Smooth muscle cell (in vitro differentiated cells): ENCODE measurements around the gene IGHMBP2. TPM values are rescaled to one million over a fixed set of nuclear protein-coding genes. Genes with fewer than 3 reads are reported as not detected.

Source experiments
- DNase-seq: peaks from one replicate; lab custom pipeline; 2025; ENCODE audit not compliant: unreplicated experiment; lab: John Stamatoyannopoulos, UW
- H2AFZ ChIP-seq: fragments of 200-600 bp; sonication (generic); 2 replicates; pipeline ENCODE4 v1.6.0; 2016; ENCODE audit warnings: antibody characterized with exemption, low read depth, mild to moderate bottlenecking
- H3F3A ChIP-seq: fragments of 200-600 bp; sonication (generic); 2 replicates; pipeline ENCODE4 v1.6.0; 2017; ENCODE audit warnings: antibody characterized with exemption, low read depth
- H3K27ac ChIP-seq: fragments of 200-600 bp; sonication (generic); 2 replicates; pipeline ENCODE4 v1.5.1; 2016; ENCODE audit warnings: low read depth, mild to moderate bottlenecking
- H3K27me3 ChIP-seq: fragments of 200-600 bp; sonication (generic); 2 replicates; pipeline ENCODE4 v1.6.1; 2016; ENCODE audit warnings: low read depth, mild to moderate bottlenecking
- H3K36me3 ChIP-seq: fragments of 200-600 bp; sonication (generic); 2 replicates; pipeline ENCODE4 v1.5.1; 2016; ENCODE audit warnings: low read depth
- H3K4me1 ChIP-seq: fragments of 200-600 bp; sonication (generic); 2 replicates; pipeline ENCODE4 v1.5.1; 2016; ENCODE audit warnings: low read depth
- H3K4me2 ChIP-seq: fragments of 200-600 bp; sonication (generic); 2 replicates; pipeline ENCODE4 v1.6.0; 2016; ENCODE audit warnings: mild to moderate bottlenecking
- H3K4me3 ChIP-seq: fragments of 200-600 bp; sonication (generic); 2 replicates; pipeline ENCODE4 v1.5.1; 2016; ENCODE audit warnings: mild to moderate bottlenecking
- H3K79me2 ChIP-seq: fragments of 200-600 bp; sonication (generic); 2 replicates; pipeline ENCODE4 v1.6.0; 2016; ENCODE audit warnings: low read depth, mild to moderate bottlenecking
- H3K9ac ChIP-seq: fragments of 200-600 bp; sonication (generic); 2 replicates; pipeline ENCODE4 v1.6.0; 2016; ENCODE audit warnings: low read depth
- H3K9me3 ChIP-seq: fragments of 200-600 bp; sonication (generic); replicated peaks from 2 replicates; pipeline ENCODE4 v1.5.1; 2016; ENCODE audit warnings: low read depth
- H4K20me1 ChIP-seq: fragments of 200-600 bp; sonication (generic); 2 replicates; pipeline ENCODE4 v1.6.0; 2016; ENCODE audit warnings: low read depth
- WGBS: methylation state at CpG from one replicate; pipeline ENCODE4 v1.1.7; 2016; ENCODE audit warnings: low lambda C conversion rate; 5-methylcytosine and 5-hydroxymethylcytosine counted together
- polyA plus RNA-seq: library from polyadenylated mRNA; unstranded; fragments of >200 nt; fragmentation: Nextera tagmentation; extraction: Ambion mirVana; gene quantifications from 2 replicates; pipeline ENCODE4 v1.2.1, GENCODE V29; 2016
- total RNA-seq: library from RNA; depleted of rRNA; stranded (reverse); fragments of >200 nt; gene quantifications from 2 replicates; pipeline ENCODE4 v1.2.3, GENCODE V29; 2014
- TF ChIP-seq, protein P1 (sequence below): fragments of 200-600 bp; sonication (generic); IDR thresholded peaks from 2 replicates; pipeline ENCODE4 v1.5.1; 2017; ENCODE audit warnings: borderline replicate concordance, mild to moderate bottlenecking, antibody characterized with exemption; ENCODE audit not compliant: insufficient read depth, poor library complexity, severe bottlenecking

IGHMBP2 gene
- total and polyA plus RNA-seq, 2 experiments from 2014 or later, result 12.1 to 13.3 TPM

DNA sequence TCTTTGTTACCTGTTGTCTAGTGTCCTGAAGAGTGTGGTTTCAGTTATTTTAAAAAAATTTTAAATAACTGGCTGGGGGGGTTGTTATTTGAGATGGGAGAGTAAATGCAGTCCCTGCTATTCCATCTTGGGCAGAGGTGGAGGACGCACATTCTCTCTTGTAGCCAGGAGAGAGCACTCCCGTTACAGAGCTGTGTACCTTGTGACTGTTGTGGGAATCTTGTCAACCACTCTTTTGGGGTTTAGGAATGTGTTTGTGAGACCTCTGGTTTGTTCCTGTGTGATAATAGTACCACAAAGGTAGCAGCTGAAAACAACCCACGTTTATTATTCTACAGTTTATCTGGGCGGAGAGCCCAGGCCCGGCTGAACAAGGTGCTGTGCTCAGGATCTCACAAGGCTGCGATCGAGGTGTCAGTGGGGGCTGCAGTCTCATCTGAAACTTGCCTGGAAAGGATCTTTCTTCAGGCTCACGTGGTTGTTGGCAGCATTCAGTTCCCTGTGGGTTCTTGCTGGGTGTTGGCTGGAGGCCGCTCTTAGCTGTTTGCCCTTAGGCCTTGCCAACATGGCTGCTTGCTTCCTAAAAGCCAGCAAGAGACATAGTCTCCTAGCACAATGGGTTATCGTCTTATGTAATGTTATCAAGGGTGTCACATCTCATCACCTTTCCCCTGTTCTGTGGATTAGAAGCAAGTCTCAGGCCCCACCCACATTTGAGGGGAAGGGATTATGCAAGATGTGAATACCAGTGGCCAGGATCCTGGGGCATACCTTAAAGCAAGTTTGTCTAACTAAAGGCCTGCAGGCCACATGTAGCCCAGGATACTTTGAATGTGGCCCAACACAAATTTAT lies 20.6 kb downstream of the IGHMBP2 start:
- H3K4me2 ChIP-seq, result no peak overlapping the region
- H3K27me3 ChIP-seq, result no peaks in the 10 kb centered on the region
- no peak overlapping the region for H3K4me3 ChIP-seq
- TF ChIP-seq, protein P1, sequence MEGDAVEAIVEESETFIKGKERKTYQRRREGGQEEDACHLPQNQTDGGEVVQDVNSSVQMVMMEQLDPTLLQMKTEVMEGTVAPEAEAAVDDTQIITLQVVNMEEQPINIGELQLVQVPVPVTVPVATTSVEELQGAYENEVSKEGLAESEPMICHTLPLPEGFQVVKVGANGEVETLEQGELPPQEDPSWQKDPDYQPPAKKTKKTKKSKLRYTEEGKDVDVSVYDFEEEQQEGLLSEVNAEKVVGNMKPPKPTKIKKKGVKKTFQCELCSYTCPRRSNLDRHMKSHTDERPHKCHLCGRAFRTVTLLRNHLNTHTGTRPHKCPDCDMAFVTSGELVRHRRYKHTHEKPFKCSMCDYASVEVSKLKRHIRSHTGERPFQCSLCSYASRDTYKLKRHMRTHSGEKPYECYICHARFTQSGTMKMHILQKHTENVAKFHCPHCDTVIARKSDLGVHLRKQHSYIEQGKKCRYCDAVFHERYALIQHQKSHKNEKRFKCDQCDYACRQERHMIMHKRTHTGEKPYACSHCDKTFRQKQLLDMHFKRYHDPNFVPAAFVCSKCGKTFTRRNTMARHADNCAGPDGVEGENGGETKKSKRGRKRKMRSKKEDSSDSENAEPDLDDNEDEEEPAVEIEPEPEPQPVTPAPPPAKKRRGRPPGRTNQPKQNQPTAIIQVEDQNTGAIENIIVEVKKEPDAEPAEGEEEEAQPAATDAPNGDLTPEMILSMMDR, result no peak
- no peaks in the 10 kb centered on the region for H4K20me1 ChIP-seq
- no peak overlapping the region for H2AFZ ChIP-seq
- H3K79me2 ChIP-seq, result no peaks in the 10 kb centered on the region
- no peak for DNase-seq
- H3K9me3 ChIP-seq, result peaks cover 14% of the 10 kb centered on the region
- H3K9ac ChIP-seq, result no peak overlapping the region
- H3F3A ChIP-seq, result no peaks in the 10 kb centered on the region
- H3K4me1 ChIP-seq, result no peaks in the 10 kb centered on the region
- H3K27ac ChIP-seq, result no peak overlapping the region
- WGBS, result 93% methylated on average over 10 of the region's 10 CpGs
- H3K36me3 ChIP-seq, result peaks cover 37% of the 10 kb centered on the region

DNA sequence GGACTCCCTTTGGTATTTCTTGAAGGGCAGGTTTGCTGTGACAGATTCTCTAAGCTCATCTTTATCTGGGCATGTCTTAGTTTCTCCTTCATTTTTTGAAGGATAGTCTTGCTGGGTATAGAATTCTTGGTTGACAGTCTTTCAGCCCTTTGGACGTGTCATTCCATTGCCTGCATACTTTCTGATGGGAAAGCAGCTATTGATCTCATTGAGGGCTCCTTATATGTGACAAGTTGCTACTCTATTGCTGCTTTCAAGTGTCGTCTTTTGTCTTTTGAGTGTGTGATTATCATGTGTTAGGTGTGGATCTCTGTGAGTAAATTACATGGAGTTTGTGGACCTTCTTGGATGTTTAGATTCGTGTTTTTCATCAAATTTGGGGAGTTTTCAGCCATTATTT lies 21.9 kb downstream of the IGHMBP2 start:
- TF ChIP-seq, protein P1, result no peak
- peaks cover 14% of the 10 kb centered on the region for H3K9me3 ChIP-seq
- DNase-seq, result no peak
- no peaks in the 10 kb centered on the region for H3K27me3 ChIP-seq
- H3K27ac ChIP-seq, result no peak overlapping the region
- H3K79me2 ChIP-seq, result no peaks in the 10 kb centered on the region
- no peaks in the 10 kb centered on the region for H3F3A ChIP-seq
- no peak overlapping the region for H2AFZ ChIP-seq
- H3K36me3 ChIP-seq, result peaks cover 35% of the 10 kb centered on the region
- no peak overlapping the region for H3K9ac ChIP-seq
- WGBS, result 94% methylated on average over 3 of the region's 3 CpGs
- no peak overlapping the region for H3K4me2 ChIP-seq
- H3K4me1 ChIP-seq, result no peaks in the 10 kb centered on the region
- H3K4me3 ChIP-seq, result no peak overlapping the region
- H4K20me1 ChIP-seq, result no peaks in the 10 kb centered on the region

GRCh38 chr11:68927280-68928135 lies 23.8 kb downstream of the IGHMBP2 start:
- Histone ChIP-seq H3F3A (no peaks in the 10 kb centered on the region), H3K4me3 (no peak overlapping the region), H3K9ac (no peak overlapping the region), H3K27ac (no peak overlapping the region), H2AFZ (no peak overlapping the region), H3K36me3 (peaks cover 21% of the 10 kb centered on the region), H3K27me3 (no peaks in the 10 kb centered on the region), H3K4me1 (no peaks in the 10 kb centered on the region), H3K79me2 (no peaks in the 10 kb centered on the region), H3K9me3 (peaks cover 14% of the 10 kb centered on the region), H4K20me1 (no peaks in the 10 kb centered on the region), H3K4me2 (no peak overlapping the region)
- WGBS, result 92% methylated on average over 12 of the region's 12 CpGs
- TF ChIP-seq, protein P1, result no peak
- DNase-seq, result no peak
